Neutrophil (primary cell): ENCODE measurements around the gene NKTR.

Experiments
- H3K27ac ChIP-seq: fragments of 200-600 bp; sonication (generic); 2 replicates; pipeline ENCODE4 v1.5.1; 2016; ENCODE audit warnings: mild to moderate bottlenecking, moderate library complexity
- H3K27me3 ChIP-seq: fragments of 200-600 bp; sonication (generic); 2 replicates; pipeline ENCODE4 v1.6.0; 2016; ENCODE audit warnings: mild to moderate bottlenecking
- H3K36me3 ChIP-seq: fragments of 200-600 bp; sonication (generic); 2 replicates; pipeline ENCODE4 v1.5.1; 2017
- H3K4me1 ChIP-seq, 2 experiments: fragments of 200-600 bp in 1 of 2; sonication (generic) in 1 of 2; 1 replicate in 1 of 2; 2 replicates in 1 of 2; pipeline versions ENCODE4 v1.5.1 to v1.6.1; 2013 to 2016; ENCODE audit warnings: low read depth in 1 of 2, low read length in 1 of 2, mild to moderate bottlenecking in 1 of 2, moderate library complexity in 1 of 2; ENCODE audit not compliant: control insufficient read depth in 1 of 2, insufficient read depth in 1 of 2
- H3K4me3 ChIP-seq, 2 experiments: fragments of 200-600 bp in 1 of 2; sonication (generic) in 1 of 2; 1 replicate in 1 of 2; 2 replicates in 1 of 2; pipeline ENCODE4 v1.5.1; 2013 to 2016; ENCODE audit warnings: low read depth in 1 of 2, low read length in 1 of 2, mild to moderate bottlenecking in 1 of 2, moderate library complexity in 1 of 2
- H3K9me3 ChIP-seq: fragments of 200-600 bp; sonication (generic); 2 replicates; pipeline ENCODE4 v1.5.1; 2016
- CTCF ChIP-seq: fragments of 200-600 bp; sonication (generic); IDR thresholded peaks from 2 replicates; pipeline ENCODE4 v1.5.1; 2016; ENCODE audit warnings: antibody characterized with exemption

NKTR gene

GRCh38 chr3:42601896-42602581 is 1.6 kb downstream of the NKTR start:
- Histone ChIP-seq H3K27me3 (no peaks in the 10 kb centered on the region), H3K27ac (peak overlapping the region; percentile 98), H3K36me3 (peaks cover 8% of the 10 kb centered on the region), H3K9me3 (no peaks in the 10 kb centered on the region), H3K4me1 (peaks cover 21 to 24% of the 10 kb centered on the region in 2 experiments), H3K4me3 (no peak overlapping the region)
- TF ChIP-seq CTCF: no peak

GRCh38 chr3:42602961-42603360 is 2.5 kb downstream of the NKTR start:
- no peak overlapping the region for H3K27ac ChIP-seq
- H3K27me3 ChIP-seq: no peaks in the 10 kb centered on the region
- H3K36me3 ChIP-seq: peaks cover 11% of the 10 kb centered on the region
- peaks cover 21 to 24% of the 10 kb centered on the region in 2 experiments for H3K4me1 ChIP-seq
- no peak for TF ChIP-seq CTCF
- no peaks in the 10 kb centered on the region for H3K9me3 ChIP-seq
- H3K4me3 ChIP-seq: no peak overlapping the region

- Histone ChIP-seq H3K9me3 (no peaks in the 10 kb centered on the region), H3K4me1 (peaks cover 15 to 17% of the 10 kb centered on the region in 2 experiments), H3K27ac (no peak overlapping the region), H3K36me3 (peaks cover 25% of the 10 kb centered on the region), H3K4me3 (no peak overlapping the region), H3K27me3 (no peaks in the 10 kb centered on the region)
- no peak for TF ChIP-seq CTCF
Measured at GRCh38 chr3:42605546-42606173, 5.2 kb downstream of the NKTR start.

GRCh38 chr3:42608581-42608980 is 8.1 kb downstream of the NKTR start:
- TF ChIP-seq CTCF: no peak
- Histone ChIP-seq H3K9me3 (no peaks in the 10 kb centered on the region), H3K27ac (no peak overlapping the region), H3K4me1 (peaks cover 6 to 8% of the 10 kb centered on the region in 2 experiments), H3K36me3 (peaks cover 29% of the 10 kb centered on the region), H3K27me3 (no peaks in the 10 kb centered on the region), H3K4me3 (no peak overlapping the region)

- Histone ChIP-seq H3K4me1 (peaks cover 9 to 13% of the 10 kb centered on the region in 2 experiments), H3K9me3 (no peaks in the 10 kb centered on the region), H3K27ac (no peak overlapping the region), H3K4me3 (no peak overlapping the region), H3K27me3 (no peaks in the 10 kb centered on the region), H3K36me3 (peaks cover 26% of the 10 kb centered on the region)
- TF ChIP-seq CTCF: no peak
Measured at GRCh38 chr3:42610976-42611375, 10.5 kb downstream of the NKTR start.
